GM12878 (cell line): ENCODE data around the gene GPR87. TPM values are rescaled to one million over a fixed set of nuclear protein-coding genes. Genes with fewer than 3 reads are reported as not detected.

ENCODE experiments used
- ATAC-seq: fragments of 200-7000 bp; cut with Tn5 transposase; 3 replicates; pipeline ENCODE4 v1.9.1; 2020; ENCODE audit warnings: mild to moderate bottlenecking, moderate library complexity
- BruUV-seq: library from RNA; stranded (reverse); fragments of 400-500 nt; replicated peaks from 2 replicates; lab custom pipeline; 2021; lab: Mats Ljungman, UMichigan
- CTCF ChIA-PET: fragments of 300-600 bp; sonication (Branson Sonifier 250); formaldehyde crosslinking; extraction: SDS; loops from one replicate; lab custom pipeline; 2021; ENCODE audit warnings: inconsistent platforms; lab: Yijun Ruan, JAX
- POLR2A ChIA-PET: fragments of 350-600 bp; formaldehyde crosslinking; extraction: SDS; loops from one replicate; lab custom pipeline; 2021; ENCODE audit warnings: inconsistent platforms; lab: Charles Lee
- RAD21 ChIA-PET: fragments of 300-600 bp; sonication (Branson Sonifier 250); formaldehyde crosslinking; loops from one replicate; lab custom pipeline; 2023; ENCODE audit warnings: antibody characterized with exemption; ENCODE audit not compliant: unreplicated experiment; lab: Charles Lee
- SMC1A ChIA-PET: fragments of 300-600 bp; sonication (Branson Sonifier 250); formaldehyde crosslinking; loops from one replicate; lab custom pipeline; 2023; ENCODE audit not compliant: unreplicated experiment, uncharacterized antibody; lab: Charles Lee
- DNase-seq: peaks from one replicate; pipeline ENCODE4 v3.0.0-alpha.2; 2011; ENCODE audit warnings: low read depth, low spot score
- FAIRE-seq: peaks from 3 replicates; lab custom pipeline; 2011; peaks lifted over from hg19 to GRCh38; lab: Jason Lieb, UNC
- H2AFZ ChIP-seq: 2 replicates; pipeline ENCODE4 v1.6.0; 2011; ENCODE audit warnings: low read depth, low read length, control low read depth; ENCODE audit not compliant: control insufficient read depth
- H3K27ac ChIP-seq: 2 replicates; pipeline ENCODE4 v1.5.1; 2011; ENCODE audit warnings: control low read depth; ENCODE audit not compliant: control insufficient read depth, insufficient read depth
- H3K27me3 ChIP-seq, 2 experiments: replicated peaks in 1 of 2; 2 replicates each; pipeline versions ENCODE4 v1.6.0 to v1.6.1; 2011; ENCODE audit warnings: low read length in 1 of 2; ENCODE audit not compliant: control insufficient read depth in 2 of 2, insufficient read depth in 2 of 2
- H3K36me3 ChIP-seq, 2 experiments: 2 replicates each; pipeline ENCODE4 v1.5.1; 2011; ENCODE audit warnings: low read length in 1 of 2; ENCODE audit not compliant: control insufficient read depth in 2 of 2, insufficient read depth in 2 of 2
- H3K4me1 ChIP-seq: 2 replicates; pipeline ENCODE4 v1.6.1; 2011; ENCODE audit warnings: mild to moderate bottlenecking, low read length, moderate library complexity, mixed read lengths; ENCODE audit not compliant: control insufficient read depth, insufficient read depth
- H3K4me2 ChIP-seq: 2 replicates; pipeline ENCODE4 v1.6.0; 2011; ENCODE audit warnings: control low read depth; ENCODE audit not compliant: control insufficient read depth, insufficient read depth
- H3K4me3 ChIP-seq: fragments of 200-600 bp; sonication (generic); 2 replicates; pipeline ENCODE4 v1.5.1; 2016
- H3K79me2 ChIP-seq: 2 replicates; pipeline ENCODE4 v1.6.0; 2011; ENCODE audit warnings: low read length; ENCODE audit not compliant: control insufficient read depth, insufficient read depth
- H3K9ac ChIP-seq: 2 replicates; pipeline ENCODE4 v1.8.0; 2011; ENCODE audit warnings: low read length, control low read depth, mixed read lengths; ENCODE audit not compliant: control insufficient read depth, insufficient read depth
- H3K9me3 ChIP-seq: replicated peaks from 3 replicates; pipeline ENCODE4 v1.5.1; 2011; ENCODE audit warnings: mild to moderate bottlenecking, low read length; ENCODE audit not compliant: control insufficient read depth, insufficient read depth
- H4K20me1 ChIP-seq: 2 replicates; pipeline ENCODE4 v1.6.0; 2011; ENCODE audit not compliant: control insufficient read depth, insufficient read depth
- CBX3 ChIP-seq: fragments of 200-600 bp; sonication (generic); IDR thresholded peaks from 2 replicates; pipeline ENCODE4 v1.6.1; 2016; ENCODE audit warnings: low read depth, borderline replicate concordance
- GATAD2B ChIP-seq: fragments of 450-650 bp; conservative IDR thresholded peaks from 2 replicates; pipeline ENCODE4 v1.6.1; 2017; ENCODE audit warnings: low read depth, mild to moderate bottlenecking, moderate library complexity
- JUNB ChIP-seq: IDR thresholded peaks from 2 replicates; pipeline ENCODE4 v1.6.1; 2016; ENCODE audit warnings: antibody characterized with exemption, mild to moderate bottlenecking
- NKRF ChIP-seq: fragments of 450-650 bp; conservative IDR thresholded peaks from 2 replicates; pipeline ENCODE4 v1.6.1; 2017; ENCODE audit warnings: mild to moderate bottlenecking, moderate library complexity
- PAX8 ChIP-seq: fragments of 450-650 bp; IDR thresholded peaks from 2 replicates; pipeline ENCODE4 v1.6.1; 2017; ENCODE audit warnings: mild to moderate bottlenecking, moderate library complexity
- PML ChIP-seq: IDR thresholded peaks from 2 replicates; pipeline ENCODE4 v1.6.1; 2012; ENCODE audit warnings: low read length, inconsistent platforms
- RB1 ChIP-seq: fragments of 450-650 bp; formaldehyde crosslinking; IDR thresholded peaks from 2 replicates; pipeline ENCODE4 v1.6.1; 2017; ENCODE audit warnings: mild to moderate bottlenecking, borderline replicate concordance
- SKIL ChIP-seq: fragments of 450-650 bp; IDR thresholded peaks from 2 replicates; pipeline ENCODE4 v1.6.1; 2017; ENCODE audit warnings: mild to moderate bottlenecking, low read depth, inconsistent platforms; ENCODE audit not compliant: poor library complexity, severe bottlenecking
- SMARCA5 ChIP-seq: fragments of 450-650 bp; IDR thresholded peaks from 2 replicates; pipeline ENCODE4 v1.6.1; 2017; ENCODE audit warnings: mild to moderate bottlenecking
- SREBF1 ChIP-seq: IDR thresholded peaks from 2 replicates; pipeline ENCODE4 v1.6.1; 2012; ENCODE audit warnings: mild to moderate bottlenecking, low read length
- SREBF2 ChIP-seq: IDR thresholded peaks from 2 replicates; pipeline ENCODE4 v1.6.1; 2012; ENCODE audit warnings: mild to moderate bottlenecking, low read length
- ZNF274 ChIP-seq: IDR thresholded peaks from one replicate; pipeline ENCODE4 v1.8.0; 2011; ENCODE audit not compliant: insufficient read length, insufficient read depth
- WGBS: methylation state at CpG from one replicate; pipeline ENCODE4 v1.1.6; 2016; ENCODE audit warnings: low lambda C conversion rate; ENCODE audit not compliant: insufficient replicate concordance, insufficient coverage; ENCODE audit errors: missing lambda C conversion rate; 5-methylcytosine and 5-hydroxymethylcytosine counted together
- in situ Hi-C: fragments of 300-500 bp; cut with MboI; formaldehyde crosslinking; loops from 9 replicates; pipeline ENCODE4 v1.14.3; 2018; ENCODE audit warnings: mixed read lengths
- intact Hi-C: fragments of 100-400 bp; cut with micrococcal nuclease; formaldehyde crosslinking; loops from one replicate; pipeline ENCODE4 v1.14.2; 2022; ENCODE audit not compliant: unreplicated experiment
- polyA plus RNA-seq, 11 experiments: library from polyadenylated mRNA; depleted of rRNA in 4 of 11; unstranded in 6 of 11; stranded (reverse) in 5 of 11; fragments of >200 nt; fragmentation: Nextera tagmentation in 4 of 11; fragmentation: Illumina TruSeq in 1 of 11; extraction: Ambion mirVana in 4 of 11; extraction: Trizol in 1 of 11; gene quantifications; 1 replicate in 1 of 11; 2 replicates in 10 of 11; pipeline versions ENCODE4 v1.2.1 to v1.2.3, GENCODE V29; 2011 to 2016; ENCODE audit warnings: inconsistent platforms in 2 of 11, missing spikeins in 2 of 11, low read depth in 1 of 11
- total RNA-seq, 4 experiments: library from RNA; depleted of rRNA in 3 of 4; stranded (reverse); fragments of >200 nt in 3 of 4; fragmentation: Illumina TruSeq in 1 of 4; extraction: Trizol in 1 of 4; gene quantifications; 2 replicates each; pipeline versions ENCODE4 v1.2.1 to v1.2.3, GENCODE V29; 2013 to 2021
- TF ChIP-seq, protein P1 (sequence below): fragments of 450-650 bp; IDR thresholded peaks from 2 replicates; pipeline ENCODE4 v1.6.1; 2017; ENCODE audit warnings: mild to moderate bottlenecking
- TF ChIP-seq, protein P2 (sequence below): fragments of 450-650 bp; IDR thresholded peaks from 2 replicates; pipeline ENCODE4 v1.6.1; 2017; ENCODE audit warnings: antibody characterized with exemption, mild to moderate bottlenecking, moderate library complexity
- TF ChIP-seq, protein P3 (sequence below): fragments of 150-350 bp; IDR thresholded peaks from 2 replicates; pipeline ENCODE4 v1.6.1; 2014; ENCODE audit warnings: mild to moderate bottlenecking, low read depth, low read length

Gene GPR87
- total and polyA plus RNA-seq, 10 of the 15 experiments (the other 5 are each of a cell fraction or from before 2014, with no cell fraction given) = 0.06 to 0.27 (median 0.16) TPM; not detected in 5

- FAIRE-seq = no peak
- H3K79me2 ChIP-seq = no peaks in the 10 kb centered on the region
- H3K4me2 ChIP-seq = no peak overlapping the region
- no peaks in the 10 kb centered on the region for H3K9me3 ChIP-seq
- H3K27ac ChIP-seq = no peak overlapping the region
- 100% methylated on average over 1 of the region's 1 CpG for WGBS
- no peak overlapping the region for H3K9ac ChIP-seq
- no peak overlapping the region for H3K4me3 ChIP-seq
- ATAC-seq = no peak
- intact Hi-C loops = no loop called here
- in situ Hi-C loops = no loop called here
- CTCF ChIA-PET = interaction anchor here (0.9 to 1.5 kb wide), 2 partner anchors 9 to 31 kb away, joined by 3 read pairs; no protein-coding TSS in a partner anchor
- H2AFZ ChIP-seq = no peak overlapping the region
- POLR2A ChIA-PET = no interaction called here
- RAD21 ChIA-PET = no interaction called here
- no peaks in the 10 kb centered on the region for H3K36me3 ChIP-seq
- no peaks in the 10 kb centered on the region for H3K4me1 ChIP-seq
- no peaks in the 10 kb centered on the region; a peak in 2 of 4 replicates for H3K27me3 ChIP-seq
- no TSS peak for BruUV-seq
- SMC1A ChIA-PET = no interaction called here
- no peak for DNase-seq
- no peaks in the 10 kb centered on the region for H4K20me1 ChIP-seq
- TF ChIP-seq ZNF274 (no peak), SKIL (no peak), PAX8 (no peak), RB1 (no peak), SREBF1 (no peak), GATAD2B (no peak), SREBF2 (no peak), JUNB (no peak), NKRF (no peak), SMARCA5 (no peak), CBX3 (no peak), PML (no peak)
- TF ChIP-seq, protein P1, sequence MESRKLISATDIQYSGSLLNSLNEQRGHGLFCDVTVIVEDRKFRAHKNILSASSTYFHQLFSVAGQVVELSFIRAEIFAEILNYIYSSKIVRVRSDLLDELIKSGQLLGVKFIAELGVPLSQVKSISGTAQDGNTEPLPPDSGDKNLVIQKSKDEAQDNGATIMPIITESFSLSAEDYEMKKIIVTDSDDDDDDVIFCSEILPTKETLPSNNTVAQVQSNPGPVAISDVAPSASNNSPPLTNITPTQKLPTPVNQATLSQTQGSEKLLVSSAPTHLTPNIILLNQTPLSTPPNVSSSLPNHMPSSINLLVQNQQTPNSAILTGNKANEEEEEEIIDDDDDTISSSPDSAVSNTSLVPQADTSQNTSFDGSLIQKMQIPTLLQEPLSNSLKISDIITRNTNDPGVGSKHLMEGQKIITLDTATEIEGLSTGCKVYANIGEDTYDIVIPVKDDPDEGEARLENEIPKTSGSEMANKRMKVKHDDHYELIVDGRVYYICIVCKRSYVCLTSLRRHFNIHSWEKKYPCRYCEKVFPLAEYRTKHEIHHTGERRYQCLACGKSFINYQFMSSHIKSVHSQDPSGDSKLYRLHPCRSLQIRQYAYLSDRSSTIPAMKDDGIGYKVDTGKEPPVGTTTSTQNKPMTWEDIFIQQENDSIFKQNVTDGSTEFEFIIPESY = no peak
- TF ChIP-seq, protein P2, sequence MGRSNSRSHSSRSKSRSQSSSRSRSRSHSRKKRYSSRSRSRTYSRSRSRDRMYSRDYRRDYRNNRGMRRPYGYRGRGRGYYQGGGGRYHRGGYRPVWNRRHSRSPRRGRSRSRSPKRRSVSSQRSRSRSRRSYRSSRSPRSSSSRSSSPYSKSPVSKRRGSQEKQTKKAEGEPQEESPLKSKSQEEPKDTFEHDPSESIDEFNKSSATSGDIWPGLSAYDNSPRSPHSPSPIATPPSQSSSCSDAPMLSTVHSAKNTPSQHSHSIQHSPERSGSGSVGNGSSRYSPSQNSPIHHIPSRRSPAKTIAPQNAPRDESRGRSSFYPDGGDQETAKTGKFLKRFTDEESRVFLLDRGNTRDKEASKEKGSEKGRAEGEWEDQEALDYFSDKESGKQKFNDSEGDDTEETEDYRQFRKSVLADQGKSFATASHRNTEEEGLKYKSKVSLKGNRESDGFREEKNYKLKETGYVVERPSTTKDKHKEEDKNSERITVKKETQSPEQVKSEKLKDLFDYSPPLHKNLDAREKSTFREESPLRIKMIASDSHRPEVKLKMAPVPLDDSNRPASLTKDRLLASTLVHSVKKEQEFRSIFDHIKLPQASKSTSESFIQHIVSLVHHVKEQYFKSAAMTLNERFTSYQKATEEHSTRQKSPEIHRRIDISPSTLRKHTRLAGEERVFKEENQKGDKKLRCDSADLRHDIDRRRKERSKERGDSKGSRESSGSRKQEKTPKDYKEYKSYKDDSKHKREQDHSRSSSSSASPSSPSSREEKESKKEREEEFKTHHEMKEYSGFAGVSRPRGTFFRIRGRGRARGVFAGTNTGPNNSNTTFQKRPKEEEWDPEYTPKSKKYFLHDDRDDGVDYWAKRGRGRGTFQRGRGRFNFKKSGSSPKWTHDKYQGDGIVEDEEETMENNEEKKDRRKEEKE = no peak
- TF ChIP-seq, protein P3, sequence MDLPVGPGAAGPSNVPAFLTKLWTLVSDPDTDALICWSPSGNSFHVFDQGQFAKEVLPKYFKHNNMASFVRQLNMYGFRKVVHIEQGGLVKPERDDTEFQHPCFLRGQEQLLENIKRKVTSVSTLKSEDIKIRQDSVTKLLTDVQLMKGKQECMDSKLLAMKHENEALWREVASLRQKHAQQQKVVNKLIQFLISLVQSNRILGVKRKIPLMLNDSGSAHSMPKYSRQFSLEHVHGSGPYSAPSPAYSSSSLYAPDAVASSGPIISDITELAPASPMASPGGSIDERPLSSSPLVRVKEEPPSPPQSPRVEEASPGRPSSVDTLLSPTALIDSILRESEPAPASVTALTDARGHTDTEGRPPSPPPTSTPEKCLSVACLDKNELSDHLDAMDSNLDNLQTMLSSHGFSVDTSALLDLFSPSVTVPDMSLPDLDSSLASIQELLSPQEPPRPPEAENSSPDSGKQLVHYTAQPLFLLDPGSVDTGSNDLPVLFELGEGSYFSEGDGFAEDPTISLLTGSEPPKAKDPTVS = no peak
Measured at GRCh38 chr3:151322511-151322910, 5.9 kb upstream of the GPR87 start.
